GM23338 (cell line): Measurements from ENCODE around the gene ENC1.

Experiments
- CREB1 ChIP-seq: fragments of 250-450 bp; sonication (Bioruptor Pico); IDR thresholded peaks from 2 replicates; pipeline ENCODE4 v1.5.0; 2020; ENCODE audit warnings: low read depth, mild to moderate bottlenecking, moderate library complexity
- EZH2 ChIP-seq: fragments of 200-600 bp; sonication (generic); IDR thresholded peaks from one replicate; pipeline ENCODE4 v1.8.0; 2017; ENCODE audit warnings: antibody characterized with exemption, mild to moderate bottlenecking, low read depth; ENCODE audit not compliant: unreplicated experiment
- EZH2phosphoT487 ChIP-seq: fragments of 200-600 bp; sonication (generic); IDR thresholded peaks from one replicate; pipeline ENCODE4 v1.8.1; 2018; ENCODE audit warnings: antibody characterized with exemption; ENCODE audit not compliant: unreplicated experiment
- JUNB ChIP-seq: IDR thresholded peaks from one replicate; pipeline ENCODE4 v1.6.1; 2016; ENCODE audit warnings: antibody characterized with exemption; ENCODE audit not compliant: unreplicated experiment
- NANOG ChIP-seq: IDR thresholded peaks from 2 replicates; pipeline ENCODE4 v1.6.1; 2016; ENCODE audit warnings: antibody characterized with exemption, borderline replicate concordance
- POLR2AphosphoS5 ChIP-seq: IDR thresholded peaks from 2 replicates; pipeline ENCODE4 v1.6.1; 2016; ENCODE audit warnings: antibody characterized with exemption, low read depth
- STAT1 ChIP-seq: IDR thresholded peaks from one replicate; pipeline ENCODE4 v1.6.1; 2016; ENCODE audit warnings: antibody characterized with exemption; ENCODE audit not compliant: unreplicated experiment
- ZNF114 ChIP-seq: fragments of 250-450 bp; sonication (Bioruptor Pico); IDR thresholded peaks from 2 replicates; pipeline ENCODE4 v1.5.0; 2020; ENCODE audit warnings: mild to moderate bottlenecking, moderate library complexity
- ZNF331 ChIP-seq: fragments of 250-450 bp; sonication (Bioruptor Pico); IDR thresholded peaks from 2 replicates; pipeline ENCODE4 v1.5.0; 2020; ENCODE audit warnings: low read depth, mild to moderate bottlenecking, moderate library complexity
- TF ChIP-seq, protein P1 (sequence below), 2 experiments: fragments of 200-600 bp in 1 of 2; sonication (generic) in 1 of 2; conservative IDR thresholded peaks; 2 replicates each; pipeline versions ENCODE4 v1.5.1 to v1.6.1; 2016 to 2017; ENCODE audit warnings: antibody characterized with exemption in 2 of 2, low read depth in 2 of 2, mild to moderate bottlenecking in 2 of 2, moderate library complexity in 1 of 2
- TF ChIP-seq, protein P2 (sequence below): IDR thresholded peaks from one replicate; pipeline ENCODE4 v1.6.1; 2018; ENCODE audit warnings: antibody characterized with exemption; ENCODE audit not compliant: unreplicated experiment
- TF ChIP-seq, protein P3 (sequence below): IDR thresholded peaks from 2 replicates; pipeline ENCODE4 v1.6.1; 2016; ENCODE audit warnings: antibody characterized with exemption
- TF ChIP-seq, protein P4 (sequence below): fragments of 250-450 bp; sonication (Bioruptor Pico); IDR thresholded peaks from 2 replicates; pipeline ENCODE4 v1.5.0; 2020; ENCODE audit warnings: mild to moderate bottlenecking, moderate library complexity

DNA sequence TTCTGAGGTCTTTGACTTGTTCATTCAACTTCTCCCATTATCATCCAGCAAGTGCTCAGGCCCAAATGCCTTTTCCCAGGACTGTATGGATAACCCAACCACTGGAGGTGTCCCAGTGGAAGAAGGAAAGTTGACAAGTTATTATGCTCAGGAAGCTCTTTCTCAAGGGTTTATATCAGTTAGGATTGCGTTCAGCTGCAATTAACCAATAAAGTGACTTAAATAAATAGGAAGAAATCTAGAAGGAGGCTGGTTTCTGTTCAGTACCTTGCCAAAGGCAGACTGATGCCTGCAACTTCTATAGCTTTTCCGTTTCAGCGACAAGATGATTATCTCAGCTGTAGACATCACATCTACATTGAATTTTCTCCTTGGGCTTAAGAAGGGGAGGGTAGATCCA lies 52.1 kb downstream of the ENC1 start:
- TF ChIP-seq POLR2AphosphoS5 (no peak), NANOG (no peak), EZH2phosphoT487 (no peak), EZH2 (no peak), CREB1 (CRISPR knock-in tag) (no peak), STAT1 (no peak), ZNF331 (no peak), JUNB (no peak), ZNF114 (no peak)
- TF ChIP-seq, protein P1, sequence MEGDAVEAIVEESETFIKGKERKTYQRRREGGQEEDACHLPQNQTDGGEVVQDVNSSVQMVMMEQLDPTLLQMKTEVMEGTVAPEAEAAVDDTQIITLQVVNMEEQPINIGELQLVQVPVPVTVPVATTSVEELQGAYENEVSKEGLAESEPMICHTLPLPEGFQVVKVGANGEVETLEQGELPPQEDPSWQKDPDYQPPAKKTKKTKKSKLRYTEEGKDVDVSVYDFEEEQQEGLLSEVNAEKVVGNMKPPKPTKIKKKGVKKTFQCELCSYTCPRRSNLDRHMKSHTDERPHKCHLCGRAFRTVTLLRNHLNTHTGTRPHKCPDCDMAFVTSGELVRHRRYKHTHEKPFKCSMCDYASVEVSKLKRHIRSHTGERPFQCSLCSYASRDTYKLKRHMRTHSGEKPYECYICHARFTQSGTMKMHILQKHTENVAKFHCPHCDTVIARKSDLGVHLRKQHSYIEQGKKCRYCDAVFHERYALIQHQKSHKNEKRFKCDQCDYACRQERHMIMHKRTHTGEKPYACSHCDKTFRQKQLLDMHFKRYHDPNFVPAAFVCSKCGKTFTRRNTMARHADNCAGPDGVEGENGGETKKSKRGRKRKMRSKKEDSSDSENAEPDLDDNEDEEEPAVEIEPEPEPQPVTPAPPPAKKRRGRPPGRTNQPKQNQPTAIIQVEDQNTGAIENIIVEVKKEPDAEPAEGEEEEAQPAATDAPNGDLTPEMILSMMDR (conservative IDR thresholded peaks at IDR 0.05; ENCODE audit: low read depth in 2 of 2), result no peak
- TF ChIP-seq, protein P2, sequence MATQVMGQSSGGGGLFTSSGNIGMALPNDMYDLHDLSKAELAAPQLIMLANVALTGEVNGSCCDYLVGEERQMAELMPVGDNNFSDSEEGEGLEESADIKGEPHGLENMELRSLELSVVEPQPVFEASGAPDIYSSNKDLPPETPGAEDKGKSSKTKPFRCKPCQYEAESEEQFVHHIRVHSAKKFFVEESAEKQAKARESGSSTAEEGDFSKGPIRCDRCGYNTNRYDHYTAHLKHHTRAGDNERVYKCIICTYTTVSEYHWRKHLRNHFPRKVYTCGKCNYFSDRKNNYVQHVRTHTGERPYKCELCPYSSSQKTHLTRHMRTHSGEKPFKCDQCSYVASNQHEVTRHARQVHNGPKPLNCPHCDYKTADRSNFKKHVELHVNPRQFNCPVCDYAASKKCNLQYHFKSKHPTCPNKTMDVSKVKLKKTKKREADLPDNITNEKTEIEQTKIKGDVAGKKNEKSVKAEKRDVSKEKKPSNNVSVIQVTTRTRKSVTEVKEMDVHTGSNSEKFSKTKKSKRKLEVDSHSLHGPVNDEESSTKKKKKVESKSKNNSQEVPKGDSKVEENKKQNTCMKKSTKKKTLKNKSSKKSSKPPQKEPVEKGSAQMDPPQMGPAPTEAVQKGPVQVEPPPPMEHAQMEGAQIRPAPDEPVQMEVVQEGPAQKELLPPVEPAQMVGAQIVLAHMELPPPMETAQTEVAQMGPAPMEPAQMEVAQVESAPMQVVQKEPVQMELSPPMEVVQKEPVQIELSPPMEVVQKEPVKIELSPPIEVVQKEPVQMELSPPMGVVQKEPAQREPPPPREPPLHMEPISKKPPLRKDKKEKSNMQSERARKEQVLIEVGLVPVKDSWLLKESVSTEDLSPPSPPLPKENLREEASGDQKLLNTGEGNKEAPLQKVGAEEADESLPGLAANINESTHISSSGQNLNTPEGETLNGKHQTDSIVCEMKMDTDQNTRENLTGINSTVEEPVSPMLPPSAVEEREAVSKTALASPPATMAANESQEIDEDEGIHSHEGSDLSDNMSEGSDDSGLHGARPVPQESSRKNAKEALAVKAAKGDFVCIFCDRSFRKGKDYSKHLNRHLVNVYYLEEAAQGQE, result no peak
- TF ChIP-seq, protein P3, sequence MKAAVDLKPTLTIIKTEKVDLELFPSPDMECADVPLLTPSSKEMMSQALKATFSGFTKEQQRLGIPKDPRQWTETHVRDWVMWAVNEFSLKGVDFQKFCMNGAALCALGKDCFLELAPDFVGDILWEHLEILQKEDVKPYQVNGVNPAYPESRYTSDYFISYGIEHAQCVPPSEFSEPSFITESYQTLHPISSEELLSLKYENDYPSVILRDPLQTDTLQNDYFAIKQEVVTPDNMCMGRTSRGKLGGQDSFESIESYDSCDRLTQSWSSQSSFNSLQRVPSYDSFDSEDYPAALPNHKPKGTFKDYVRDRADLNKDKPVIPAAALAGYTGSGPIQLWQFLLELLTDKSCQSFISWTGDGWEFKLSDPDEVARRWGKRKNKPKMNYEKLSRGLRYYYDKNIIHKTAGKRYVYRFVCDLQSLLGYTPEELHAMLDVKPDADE, result no peak
- TF ChIP-seq, protein P4, sequence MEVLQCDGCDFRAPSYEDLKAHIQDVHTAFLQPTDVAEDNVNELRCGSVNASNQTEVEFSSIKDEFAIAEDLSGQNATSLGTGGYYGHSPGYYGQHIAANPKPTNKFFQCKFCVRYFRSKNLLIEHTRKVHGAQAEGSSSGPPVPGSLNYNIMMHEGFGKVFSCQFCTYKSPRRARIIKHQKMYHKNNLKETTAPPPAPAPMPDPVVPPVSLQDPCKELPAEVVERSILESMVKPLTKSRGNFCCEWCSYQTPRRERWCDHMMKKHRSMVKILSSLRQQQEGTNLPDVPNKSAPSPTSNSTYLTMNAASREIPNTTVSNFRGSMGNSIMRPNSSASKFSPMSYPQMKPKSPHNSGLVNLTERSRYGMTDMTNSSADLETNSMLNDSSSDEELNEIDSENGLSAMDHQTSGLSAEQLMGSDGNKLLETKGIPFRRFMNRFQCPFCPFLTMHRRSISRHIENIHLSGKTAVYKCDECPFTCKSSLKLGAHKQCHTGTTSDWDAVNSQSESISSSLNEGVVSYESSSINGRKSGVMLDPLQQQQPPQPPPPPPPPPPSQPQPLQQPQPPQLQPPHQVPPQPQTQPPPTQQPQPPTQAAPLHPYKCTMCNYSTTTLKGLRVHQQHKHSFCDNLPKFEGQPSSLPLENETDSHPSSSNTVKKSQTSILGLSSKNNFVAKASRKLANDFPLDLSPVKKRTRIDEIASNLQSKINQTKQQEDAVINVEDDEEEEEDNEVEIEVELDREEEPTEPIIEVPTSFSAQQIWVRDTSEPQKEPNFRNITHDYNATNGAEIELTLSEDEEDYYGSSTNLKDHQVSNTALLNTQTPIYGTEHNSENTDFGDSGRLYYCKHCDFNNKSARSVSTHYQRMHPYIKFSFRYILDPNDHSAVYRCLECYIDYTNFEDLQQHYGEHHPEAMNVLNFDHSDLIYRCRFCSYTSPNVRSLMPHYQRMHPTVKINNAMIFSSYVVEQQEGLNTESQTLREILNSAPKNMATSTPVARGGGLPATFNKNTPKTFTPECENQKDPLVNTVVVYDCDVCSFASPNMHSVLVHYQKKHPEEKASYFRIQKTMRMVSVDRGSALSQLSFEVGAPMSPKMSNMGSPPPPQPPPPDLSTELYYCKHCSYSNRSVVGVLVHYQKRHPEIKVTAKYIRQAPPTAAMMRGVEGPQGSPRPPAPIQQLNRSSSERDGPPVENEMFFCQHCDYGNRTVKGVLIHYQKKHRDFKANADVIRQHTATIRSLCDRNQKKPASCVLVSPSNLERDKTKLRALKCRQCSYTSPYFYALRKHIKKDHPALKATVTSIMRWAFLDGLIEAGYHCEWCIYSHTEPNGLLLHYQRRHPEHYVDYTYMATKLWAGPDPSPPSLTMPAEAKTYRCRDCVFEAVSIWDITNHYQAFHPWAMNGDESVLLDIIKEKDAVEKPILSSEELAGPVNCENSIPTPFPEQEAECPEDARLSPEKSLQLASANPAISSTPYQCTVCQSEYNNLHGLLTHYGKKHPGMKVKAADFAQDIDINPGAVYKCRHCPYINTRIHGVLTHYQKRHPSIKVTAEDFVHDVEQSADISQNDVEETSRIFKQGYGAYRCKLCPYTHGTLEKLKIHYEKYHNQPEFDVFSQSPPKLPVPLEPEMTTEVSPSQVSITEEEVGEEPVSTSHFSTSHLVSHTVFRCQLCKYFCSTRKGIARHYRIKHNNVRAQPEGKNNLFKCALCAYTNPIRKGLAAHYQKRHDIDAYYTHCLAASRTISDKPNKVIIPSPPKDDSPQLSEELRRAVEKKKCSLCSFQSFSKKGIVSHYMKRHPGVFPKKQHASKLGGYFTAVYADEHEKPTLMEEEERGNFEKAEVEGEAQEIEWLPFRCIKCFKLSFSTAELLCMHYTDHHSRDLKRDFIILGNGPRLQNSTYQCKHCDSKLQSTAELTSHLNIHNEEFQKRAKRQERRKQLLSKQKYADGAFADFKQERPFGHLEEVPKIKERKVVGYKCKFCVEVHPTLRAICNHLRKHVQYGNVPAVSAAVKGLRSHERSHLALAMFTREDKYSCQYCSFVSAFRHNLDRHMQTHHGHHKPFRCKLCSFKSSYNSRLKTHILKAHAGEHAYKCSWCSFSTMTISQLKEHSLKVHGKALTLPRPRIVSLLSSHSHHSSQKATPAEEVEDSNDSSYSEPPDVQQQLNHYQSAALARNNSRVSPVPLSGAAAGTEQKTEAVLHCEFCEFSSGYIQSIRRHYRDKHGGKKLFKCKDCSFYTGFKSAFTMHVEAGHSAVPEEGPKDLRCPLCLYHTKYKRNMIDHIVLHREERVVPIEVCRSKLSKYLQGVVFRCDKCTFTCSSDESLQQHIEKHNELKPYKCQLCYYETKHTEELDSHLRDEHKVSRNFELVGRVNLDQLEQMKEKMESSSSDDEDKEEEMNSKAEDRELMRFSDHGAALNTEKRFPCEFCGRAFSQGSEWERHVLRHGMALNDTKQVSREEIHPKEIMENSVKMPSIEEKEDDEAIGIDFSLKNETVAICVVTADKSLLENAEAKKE (CRISPR knock-in tag), result no peak
